ENCODE measurements around the gene PPP1R9B. TPM values are rescaled to one million over a fixed set of nuclear protein-coding genes. Genes with fewer than 3 reads are reported as not detected.

The PPP1R9B gene
- total RNA-seq, 1 experiment from 2014 or later = 23.0 TPM

DNA sequence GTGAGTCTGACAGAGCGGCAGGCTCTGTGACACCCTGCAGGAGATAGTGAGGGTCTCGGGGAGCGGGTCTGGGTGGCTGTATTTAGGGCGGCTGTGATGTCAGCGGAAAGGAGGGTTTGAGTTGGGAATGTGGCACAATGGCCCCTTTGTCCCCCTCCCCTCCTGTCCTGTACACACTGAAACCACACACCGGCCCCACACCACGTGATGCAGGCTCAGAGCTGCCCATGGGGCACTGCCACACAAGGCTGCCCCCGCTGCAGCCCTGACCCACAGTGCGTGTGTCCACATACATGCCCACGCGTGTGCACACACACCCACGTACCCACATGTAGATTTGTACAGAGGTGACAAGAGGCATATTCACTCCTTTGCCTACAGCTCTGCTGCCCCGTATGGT is 30.7 kb upstream of the PPP1R9B start:
- H3K4ac ChIP-seq (ENCODE audit: low read depth, low read length) = no peak overlapping the region
- no peak overlapping the region for H3K4me2 ChIP-seq (ENCODE audit: insufficient read depth, insufficient read length, low read length)
- H3K79me2 ChIP-seq (ENCODE audit: insufficient read depth, low read length) = no peaks in the 10 kb centered on the region
- H4K20me1 ChIP-seq (ENCODE audit: control insufficient read depth, insufficient read depth, insufficient read length) = no peaks in the 10 kb centered on the region
- Mint-ChIP-seq H3K27ac (no peak overlapping the region; a peak in 1 of 7 replicates), H3K9me3 (no peaks in the 10 kb centered on the region; a peak in 1 of 5 replicates), H3K36me3 (ENCODE audit: insufficient read depth in 1 of 3, low read depth in 3 of 3) (peaks cover 0 to 14% (median 11%) of the 10 kb centered on the region in 3 experiments; a peak in 5 of 7 replicates), H3K27me3 (ENCODE audit: low read depth) (peaks cover 3% of the 10 kb centered on the region), H3K4me3 (no peak overlapping the region), H3K4me1 (peaks cover 47 to 60% of the 10 kb centered on the region in 2 experiments)
- H2BK12ac ChIP-seq (ENCODE audit: insufficient read length, low read depth, low read length) = no peak overlapping the region
- no peak overlapping the region for H2BK15ac ChIP-seq (ENCODE audit: low read depth, low read length)
- no peak overlapping the region for H4K91ac ChIP-seq (ENCODE audit: insufficient read length, low read depth, low read length)
- peaks cover 2% of the 10 kb centered on the region; the same call in 1 of the 2 replicates for H3K4me1 ChIP-seq (ENCODE audit: insufficient read depth, low read length)
- H4K5ac ChIP-seq (ENCODE audit: insufficient read length, low read depth, low read length) = no peak overlapping the region
- H2BK20ac ChIP-seq (ENCODE audit: low read depth, low read length, poor library complexity, severe bottlenecking) = no peak overlapping the region
- no peak for TF ChIP-seq CTCF (conservative IDR thresholded peaks at IDR 0.05)
- H3K79me1 ChIP-seq (ENCODE audit: insufficient read depth, low read depth, low read length, poor library complexity, severe bottlenecking) = no peaks in the 10 kb centered on the region
- H2AFZ ChIP-seq (ENCODE audit: low read length) = no peak overlapping the region
- H3K23ac ChIP-seq (ENCODE audit: insufficient read length, low read depth, low read length) = no peak overlapping the region
- no peak overlapping the region for H3K18ac ChIP-seq (ENCODE audit: insufficient read length, low read depth, low read length)
- no peak overlapping the region for H2AK5ac ChIP-seq (ENCODE audit: insufficient read length, low read length)
- H2BK5ac ChIP-seq (ENCODE audit: insufficient read length, low read length) = no peak overlapping the region
- no peak overlapping the region for H3K14ac ChIP-seq (ENCODE audit: insufficient read depth, low read length)
- H2BK120ac ChIP-seq (ENCODE audit: low read depth, low read length, poor library complexity, severe bottlenecking) = no peak overlapping the region
- no CpG with 5 or more reads among the region's 13 CpGs for WGBS (ENCODE audit: extremely low coverage, insufficient read length, low lambda C conversion rate)
- H3K9ac ChIP-seq (ENCODE audit: extremely low read depth, insufficient read length, low read length) = no peak overlapping the region
- no peak overlapping the region for H4K8ac ChIP-seq (replicated peaks; ENCODE audit: insufficient read length, low read depth, low read length)
- H3K23me2 ChIP-seq (ENCODE audit: insufficient read length, low read depth, low read length, poor library complexity, severe bottlenecking) = peaks cover 4% of the 10 kb centered on the region
- H3K27ac ChIP-seq (ENCODE audit: insufficient read length, low read depth, low read length) = no peak overlapping the region
- H3K56ac ChIP-seq (ENCODE audit: insufficient read length, low read depth, low read length) = no peak overlapping the region
- no peaks in the 10 kb centered on the region for H3K27me3 ChIP-seq (ENCODE audit: insufficient read depth, low read length)
- H3T11ph ChIP-seq (ENCODE audit: low read length) = no peak overlapping the region
- no peak for DNase-seq
- no peaks in the 10 kb centered on the region for H3K9me3 ChIP-seq (ENCODE audit: control insufficient read depth, low read depth, low read length)
